Stimulated activated CD4-positive, alpha-beta T cell treated with anti-CD3 and anti-CD28 coated beads, Interleukin-2, amount 100 ng/mL, for 24 hours (primary cell): Measurements from ENCODE around the gene PARVG.

Source experiments
- DNase-seq, 2 donors: peaks; one replicate each; pipeline ENCODE4 v3.0.0-alpha.2; 2020

PARVG gene

DNA sequence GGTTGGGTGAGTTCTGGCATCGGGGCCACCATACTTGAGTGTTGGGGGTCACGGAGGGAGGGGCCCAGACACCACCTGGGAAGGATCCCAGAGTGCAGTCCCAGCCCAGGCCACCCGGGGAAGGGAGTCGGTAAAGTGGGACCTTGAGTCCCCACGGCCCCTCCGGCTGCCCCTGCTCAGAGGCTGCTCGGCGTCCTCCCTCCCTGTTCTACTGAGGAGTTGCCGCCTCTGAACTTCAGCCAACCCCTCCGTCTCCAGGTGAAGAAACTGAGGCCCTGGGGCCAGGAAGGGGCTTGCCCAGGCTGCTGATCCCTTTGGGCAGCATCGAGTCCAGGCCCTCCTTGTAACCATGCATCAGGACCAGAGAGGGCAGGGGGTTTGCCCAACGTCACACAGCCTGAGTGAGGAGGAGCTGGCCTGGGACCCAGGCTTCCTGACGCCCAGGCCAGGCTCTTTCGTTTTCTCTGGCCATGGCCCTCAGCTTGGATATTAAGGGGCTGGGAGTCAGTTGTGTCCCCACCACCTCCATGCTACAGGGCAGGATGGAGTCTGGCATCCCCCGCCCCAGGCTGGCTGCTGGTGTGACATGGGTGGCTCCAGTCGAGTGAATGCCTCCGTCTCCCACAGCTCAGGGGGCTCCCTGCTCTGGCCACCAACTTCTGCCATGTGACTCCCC is 1.3 kb downstream of the PARVG start:
- peak; percentile 36 to 38 for DNase-seq

GRCh38 chr22:44182588-44183286 is 2.0 kb downstream of the PARVG start:
- DNase-seq = peak; percentile 41 to 60

- DNase-seq = no peak
Observed at GRCh38 chr22:44183287-44183588, 2.5 kb downstream of the PARVG start.

- no peak for DNase-seq
Observed at GRCh38 chr22:44184006-44184405, 3.3 kb downstream of the PARVG start.

GRCh38 chr22:44185237-44186120 is 4.8 kb downstream of the PARVG start:
- no peak for DNase-seq

DNA sequence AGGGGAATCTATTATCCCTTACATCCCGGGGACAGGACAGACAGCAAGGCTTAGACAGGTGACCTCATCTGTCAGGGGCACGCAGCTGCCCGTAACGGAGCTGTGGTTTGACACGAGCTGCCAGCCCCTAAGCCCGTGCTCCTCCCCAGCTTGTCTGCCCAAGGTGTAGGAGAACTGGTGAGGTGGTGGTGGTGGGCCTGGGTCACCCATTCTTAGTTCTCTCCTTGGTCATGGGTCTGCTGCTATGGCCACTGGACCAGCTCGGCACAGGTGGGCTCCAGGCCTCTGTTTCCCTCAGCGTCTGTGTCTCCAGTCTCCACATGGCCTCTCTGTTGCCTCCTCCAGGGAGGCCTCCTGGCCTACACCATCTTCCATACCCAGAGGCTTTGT is 5.4 kb downstream of the PARVG start:
- no peak for DNase-seq

DNA sequence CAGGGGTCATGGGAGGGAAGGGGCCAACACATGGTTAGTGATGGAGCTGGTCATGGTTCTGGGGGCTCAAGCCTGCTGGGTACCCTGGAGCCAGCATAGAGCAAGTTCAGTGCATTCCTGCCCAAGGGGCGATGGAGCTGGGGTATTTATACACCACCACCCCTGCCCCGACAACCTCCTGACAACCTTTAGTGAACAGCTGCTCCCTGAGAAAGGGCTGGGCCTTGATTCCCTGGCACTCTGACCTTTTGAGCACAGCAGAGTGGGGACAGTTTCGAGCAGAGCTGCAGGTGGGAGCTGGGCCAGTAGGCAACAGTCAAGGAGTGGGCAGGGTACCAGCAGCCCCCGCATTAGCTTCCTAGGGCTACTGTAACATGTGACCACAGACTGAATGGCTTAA is 6.0 kb downstream of the PARVG start:
- no peak for DNase-seq

GRCh38 chr22:44187652-44188230 is 7.0 kb downstream of the PARVG start:
- DNase-seq = no peak

GRCh38 chr22:44188316-44188715 is 7.6 kb downstream of the PARVG start:
- DNase-seq = no peak

DNA sequence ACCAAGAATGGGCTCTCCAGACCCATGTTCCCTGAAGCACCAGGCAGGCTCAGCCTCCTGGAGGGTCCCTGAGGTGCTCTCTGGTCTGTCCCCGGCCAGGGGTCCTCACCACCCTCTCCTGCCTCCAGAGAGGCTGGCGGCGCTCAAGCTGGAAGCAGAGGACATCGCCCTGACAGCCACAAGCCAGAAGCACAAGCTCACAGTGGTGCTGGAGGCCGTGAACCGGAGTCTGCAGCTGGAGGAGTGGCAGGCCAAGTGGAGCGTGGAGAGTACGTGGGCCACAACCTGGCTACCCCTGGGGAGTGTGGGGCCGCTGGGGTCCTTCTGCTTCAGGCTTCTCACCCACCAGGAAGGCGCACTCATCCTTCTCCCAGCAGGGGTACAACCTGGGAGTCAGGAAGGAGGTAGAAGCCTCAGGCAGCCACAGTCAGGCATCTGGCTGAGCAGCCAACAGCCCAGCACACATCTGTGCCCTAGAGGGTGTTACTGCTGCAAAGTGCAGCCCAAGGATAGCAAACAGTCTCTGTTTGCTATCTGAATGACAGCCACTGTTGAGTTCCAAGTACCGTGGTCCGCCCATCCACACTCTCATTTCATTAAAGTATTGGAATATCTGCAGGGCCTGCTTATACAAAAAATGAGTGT is 8.4 kb downstream of the PARVG start:
- no peak for DNase-seq

- DNase-seq = no peak
Observed at GRCh38 chr22:44190381-44190976, 9.8 kb downstream of the PARVG start.

GRCh38 chr22:44191036-44191454 is 10.3 kb downstream of the PARVG start:
- DNase-seq = peak; percentile 38

DNA sequence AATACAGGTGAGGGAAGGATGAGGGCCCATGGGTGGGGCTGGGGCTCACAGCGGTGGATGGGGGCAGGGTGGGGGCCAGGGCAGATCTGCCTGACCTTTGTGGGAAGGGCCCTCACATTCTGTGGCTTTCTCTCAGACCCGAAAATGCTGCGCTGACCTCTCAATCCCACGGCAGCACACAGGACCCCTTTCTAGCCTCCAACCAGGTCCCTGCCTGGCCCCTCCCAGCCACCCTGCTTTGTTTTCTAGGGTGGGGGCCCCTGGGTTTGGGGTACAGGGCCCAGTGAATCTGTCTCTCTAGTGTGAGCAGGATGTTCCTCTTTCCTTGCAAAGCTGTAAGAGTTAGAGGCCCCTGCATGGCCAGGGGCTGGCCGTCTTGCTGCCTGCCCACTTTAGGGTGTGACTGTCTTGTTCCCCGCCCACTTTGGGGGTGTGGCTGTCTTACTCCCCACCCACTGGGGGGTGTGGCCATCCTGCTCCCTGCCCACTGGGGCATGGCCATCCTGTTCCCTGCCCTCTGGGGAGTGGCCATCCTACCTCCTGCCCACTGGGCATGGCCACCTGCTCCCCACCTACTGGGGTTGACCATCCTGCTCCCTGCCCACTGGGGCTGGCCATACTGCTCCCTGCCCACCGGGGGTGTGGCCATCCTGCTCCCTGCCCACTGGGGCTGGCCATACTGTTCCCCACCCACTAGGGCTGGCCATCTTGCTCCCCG is 11.5 kb downstream of the PARVG start:
- DNase-seq = peak; percentile 47 to 60

GRCh38 chr22:44192816-44193534 is 12.2 kb downstream of the PARVG start:
- DNase-seq = no peak

GRCh38 chr22:44193535-44193891 is 12.8 kb downstream of the PARVG start:
- no peak for DNase-seq

GRCh38 chr22:44194569-44194968 is 13.8 kb downstream of the PARVG start:
- DNase-seq = no peak

- DNase-seq = no peak
Observed at GRCh38 chr22:44195189-44195871, 14.6 kb downstream of the PARVG start.

DNA sequence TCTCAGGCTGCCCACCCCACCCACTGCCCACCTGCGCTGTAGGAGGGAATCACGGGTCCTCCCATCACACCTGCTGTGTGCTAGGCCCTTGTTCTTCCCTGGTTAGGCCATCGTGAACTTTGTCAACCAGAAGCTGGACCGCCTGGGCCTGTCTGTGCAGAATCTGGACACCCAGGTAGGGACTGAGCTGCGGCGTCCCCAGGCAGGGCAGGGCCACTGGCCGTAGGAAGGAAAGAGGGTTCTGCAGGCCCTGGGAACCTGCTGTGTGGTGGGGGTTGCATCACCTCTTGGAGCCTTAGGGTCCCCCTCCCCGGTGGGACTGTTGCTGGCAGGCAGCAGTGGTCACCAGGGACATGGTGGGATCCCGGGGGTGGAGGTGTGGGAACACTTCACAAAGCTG is 15.5 kb downstream of the PARVG start:
- DNase-seq = no peak

GRCh38 chr22:44196731-44197131 is 16.0 kb downstream of the PARVG start:
- DNase-seq = no peak

GRCh38 chr22:44197271-44197670 is 16.5 kb downstream of the PARVG start:
- no peak for DNase-seq

DNA sequence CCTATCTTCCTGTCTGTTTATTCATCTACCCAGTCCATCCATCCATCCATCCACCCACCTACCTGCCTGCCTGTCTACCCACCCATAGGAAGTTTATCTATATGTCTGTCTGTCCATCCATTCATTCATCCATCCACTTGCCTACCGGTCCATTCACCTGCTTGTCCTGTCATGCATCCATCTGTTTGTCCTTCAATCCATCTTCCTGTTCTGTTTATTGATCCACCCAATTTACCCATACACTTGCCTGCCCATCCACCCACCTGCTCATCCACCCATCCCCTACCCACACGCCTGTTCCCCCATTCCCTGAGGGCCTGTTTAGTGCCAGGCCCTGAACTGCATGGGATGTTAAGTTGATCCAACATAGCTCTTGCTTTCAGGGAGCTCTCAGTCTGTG is 18.4 kb downstream of the PARVG start:
- no peak for DNase-seq
